H1 (cell line): ENCODE data around the gene MMP11. TPM values are rescaled to one million over a fixed set of nuclear protein-coding genes. Genes with fewer than 3 reads are reported as not detected.

ENCODE experiments used
- CTCF ChIA-PET: fragments of 300-600 bp; sonication (Branson Sonifier 250); formaldehyde crosslinking; loops from one replicate; lab custom pipeline; 2021; ENCODE audit not compliant: partially characterized antibody; lab: Charles Lee
- POLR2A ChIA-PET: fragments of 300-600 bp; sonication (Branson Sonifier 250); formaldehyde crosslinking; loops from one replicate; lab custom pipeline; 2021; ENCODE audit warnings: inconsistent platforms; ENCODE audit not compliant: partially characterized antibody; lab: Charles Lee
- DNase-seq, 2 experiments: peaks; one replicate each; pipeline versions ENCODE4 v3.0.0 to v3.0.0-alpha.2; 2010 to 2022; ENCODE audit warnings: low spot score in 2 of 2, low read depth in 1 of 2, mixed read lengths in 1 of 2
- FAIRE-seq: peaks from 2 replicates; lab custom pipeline; 2011; peaks lifted over from hg19 to GRCh38; lab: Jason Lieb, UNC
- H2AFZ ChIP-seq: 2 replicates; pipeline ENCODE4 v1.8.1; 2012; ENCODE audit warnings: low read length, inconsistent platforms
- H2AK5ac ChIP-seq: 2 replicates; pipeline ENCODE4 v1.6.1; 2013; ENCODE audit warnings: low read depth, low read length
- H2BK120ac ChIP-seq: replicated peaks from 2 replicates; pipeline ENCODE3; 2013; ENCODE audit warnings: low read depth, low read length, inconsistent platforms
- H2BK12ac ChIP-seq: 2 replicates; pipeline ENCODE4 v1.6.1; 2013; ENCODE audit warnings: low read depth, low read length
- H2BK15ac ChIP-seq: 2 replicates; pipeline ENCODE4 v1.6.1; 2013; ENCODE audit warnings: low read length
- H2BK20ac ChIP-seq: 2 replicates; pipeline ENCODE4 v1.6.1; 2013; ENCODE audit warnings: low read length
- H2BK5ac ChIP-seq: 2 replicates; pipeline ENCODE4 v1.6.1; 2013; ENCODE audit warnings: low read depth, low read length
- H3K14ac ChIP-seq: 2 replicates; pipeline ENCODE4 v1.6.1; 2013; ENCODE audit warnings: inconsistent platforms; ENCODE audit not compliant: insufficient read length
- H3K18ac ChIP-seq: 2 replicates; pipeline ENCODE4 v1.6.1; 2013; ENCODE audit warnings: low read length; ENCODE audit errors: extremely low read depth
- H3K23ac ChIP-seq: 2 replicates; pipeline ENCODE4 v1.6.1; 2013; ENCODE audit warnings: inconsistent platforms; ENCODE audit not compliant: insufficient read length
- H3K23me2 ChIP-seq: 2 replicates; pipeline ENCODE4 v1.6.1; 2013; ENCODE audit warnings: low read depth, low read length
- H3K27ac ChIP-seq: 2 replicates; pipeline ENCODE4 v1.6.1; 2011; ENCODE audit warnings: low read depth, low read length, inconsistent platforms
- H3K27me3 ChIP-seq, 4 experiments: replicated peaks in 1 of 4; 1 replicate in 1 of 4; 2 replicates in 3 of 4; pipeline versions ENCODE4 v1.6.1 to v1.8.1; 2011 to 2013; ENCODE audit warnings: low read length in 3 of 4, mild to moderate bottlenecking in 3 of 4, inconsistent platforms in 2 of 4, mixed read lengths in 2 of 4, moderate library complexity in 1 of 4; ENCODE audit not compliant: control insufficient read depth in 3 of 4, insufficient read depth in 3 of 4; ENCODE audit errors: extremely low read depth in 1 of 4
- H3K36me3 ChIP-seq, 4 experiments: 2 replicates each; pipeline versions ENCODE4 v1.6.1 to v1.8.1; 2011 to 2013; ENCODE audit warnings: mild to moderate bottlenecking in 4 of 4, low read length in 3 of 4, moderate library complexity in 2 of 4, control low read depth in 1 of 4, inconsistent platforms in 1 of 4; ENCODE audit not compliant: insufficient read depth in 4 of 4, control insufficient read depth in 2 of 4
- H3K4ac ChIP-seq: replicated peaks from 2 replicates; pipeline ENCODE3; 2013; ENCODE audit warnings: low read length, low read depth, mixed read lengths, inconsistent platforms; ENCODE audit not compliant: insufficient read length
- H3K4me1 ChIP-seq, 4 experiments: replicated peaks in 1 of 4; 1 replicate in 1 of 4; 2 replicates in 3 of 4; pipeline versions ENCODE4 v1.6.1 to v1.8.1; 2011 to 2013; ENCODE audit warnings: low read length in 3 of 4, inconsistent platforms in 2 of 4, mixed read lengths in 1 of 4; ENCODE audit not compliant: insufficient read depth in 4 of 4, control insufficient read depth in 3 of 4
- H3K4me2 ChIP-seq, 2 experiments: 2 replicates each; pipeline versions ENCODE4 v1.6.1 to v1.8.1; 2011 to 2013; ENCODE audit warnings: low read depth in 2 of 2, low read length in 2 of 2, control low read depth in 1 of 2, inconsistent platforms in 1 of 2, mild to moderate bottlenecking in 1 of 2; ENCODE audit not compliant: insufficient read depth in 1 of 2
- H3K4me3 ChIP-seq, 4 experiments: fragments of 200-600, 300-600 bp in 1 of 4; sonication (generic), shearing (Covaris generic), sonication (Bioruptor Twin) in 1 of 4; 2 replicates each; pipeline versions ENCODE4 v1.5.1 to v1.8.1; 2011 to 2016; ENCODE audit warnings: low read length in 4 of 4, low read depth in 3 of 4, control low read depth in 2 of 4, inconsistent platforms in 2 of 4, mild to moderate bottlenecking in 2 of 4, mixed read lengths in 1 of 4, moderate library complexity in 1 of 4; ENCODE audit not compliant: insufficient read depth in 2 of 4; ENCODE audit errors: extremely low read depth in 1 of 4
- H3K56ac ChIP-seq: replicated peaks from 2 replicates; pipeline ENCODE3; 2013; ENCODE audit warnings: low read depth, mild to moderate bottlenecking, mixed read lengths, low read length, inconsistent platforms; ENCODE audit not compliant: insufficient read length
- H3K79me1 ChIP-seq: 2 replicates; pipeline ENCODE4 v1.6.1; 2013; ENCODE audit warnings: low read depth, low read length, control low read depth
- H3K79me2 ChIP-seq, 2 experiments: 2 replicates each; pipeline versions ENCODE4 v1.6.1 to v1.8.1; 2012 to 2013; ENCODE audit warnings: low read length in 2 of 2, mild to moderate bottlenecking in 2 of 2, inconsistent platforms in 1 of 2; ENCODE audit not compliant: insufficient read depth in 2 of 2, control insufficient read depth in 1 of 2
- H3K9ac ChIP-seq, 4 experiments: replicated peaks in 1 of 4; 1 replicate in 1 of 4; 2 replicates in 3 of 4; pipeline versions ENCODE4 v1.6.1 to v1.8.1; 2011 to 2013; ENCODE audit warnings: low read depth in 3 of 4, low read length in 3 of 4, control low read depth in 2 of 4, mild to moderate bottlenecking in 2 of 4, moderate library complexity in 2 of 4, inconsistent platforms in 1 of 4; ENCODE audit errors: extremely low read depth in 1 of 4
- H3K9me3 ChIP-seq, 2 experiments: 2 replicates each; pipeline versions ENCODE4 v1.6.1 to v1.8.1; 2012 to 2013; ENCODE audit warnings: mild to moderate bottlenecking in 2 of 2, moderate library complexity in 2 of 2, control low read depth in 1 of 2, inconsistent platforms in 1 of 2, low read depth in 1 of 2, low read length in 1 of 2, mixed read lengths in 1 of 2; ENCODE audit not compliant: insufficient read depth in 2 of 2
- H4K20me1 ChIP-seq, 2 experiments: replicated peaks in 1 of 2; 2 replicates each; pipeline versions ENCODE3 to v1.8.1; 2011 to 2013; ENCODE audit warnings: inconsistent platforms in 2 of 2, low read length in 2 of 2, mild to moderate bottlenecking in 1 of 2; ENCODE audit not compliant: insufficient read depth in 2 of 2, control insufficient read depth in 1 of 2
- H4K5ac ChIP-seq: 2 replicates; pipeline ENCODE4 v1.6.1; 2013; ENCODE audit warnings: low read length, low read depth, mixed read lengths, inconsistent platforms; ENCODE audit not compliant: insufficient read length
- H4K8ac ChIP-seq: 2 replicates; pipeline ENCODE4 v1.8.0; 2013; ENCODE audit warnings: mild to moderate bottlenecking, moderate library complexity, low read length, inconsistent platforms; ENCODE audit not compliant: insufficient read depth; ENCODE audit errors: extremely low read depth
- H4K91ac ChIP-seq: replicated peaks from 2 replicates; pipeline ENCODE3; 2013; ENCODE audit warnings: low read length, mixed read lengths, inconsistent platforms; ENCODE audit not compliant: insufficient read length
- CEBPB ChIP-seq: IDR thresholded peaks from 2 replicates; pipeline ENCODE4 v1.6.1; 2012; ENCODE audit warnings: low read depth, low read length
- GTF2F1 ChIP-seq: IDR thresholded peaks from 2 replicates; pipeline ENCODE4 v1.6.1; 2012; ENCODE audit warnings: low read depth, low read length, improper control_type of control experiment, borderline replicate concordance
- RNF2 ChIP-seq: fragments of 200-900, 300-1000 bp; sonication (generic); IDR thresholded peaks from 2 replicates; pipeline ENCODE4 v1.7.1; 2016; ENCODE audit warnings: borderline replicate concordance, low read depth, mild to moderate bottlenecking, antibody characterized with exemption, low read length; ENCODE audit not compliant: poor library complexity, severe bottlenecking; ENCODE audit errors: missing control alignments
- WGBS, 2 experiments: shearing (Covaris generic) in 1 of 2; methylation state at CpG; one replicate each; pipeline versions ENCODE4 v1.1.6 to v1.1.7; 2013 to 2015; ENCODE audit warnings: low lambda C conversion rate in 2 of 2, mixed read lengths in 2 of 2, inconsistent platforms in 1 of 2, low coverage in 1 of 2, missing lambda C conversion rate in 1 of 2; ENCODE audit not compliant: insufficient replicate concordance in 2 of 2, insufficient coverage in 1 of 2, insufficient read length in 1 of 2; ENCODE audit errors: extremely low coverage in 1 of 2, missing lambda C conversion rate in 1 of 2; 5-methylcytosine and 5-hydroxymethylcytosine counted together
- polyA plus RNA-seq, 7 experiments: library from polyadenylated mRNA; depleted of rRNA in 3 of 7; stranded (reverse) in 5 of 7; unstranded in 2 of 7; fragments of >200 nt in 5 of 7; fragments of 200-250 nt in 2 of 7; gene quantifications; 1 replicate in 5 of 7; 2 replicates in 1 of 7; 4 replicates in 1 of 7; pipeline versions ENCODE4 v1.2.1 to v1.2.3, GENCODE V29; 2011 to 2013; ENCODE audit warnings: missing spikeins in 2 of 7, mixed read lengths in 2 of 7
- total RNA-seq: library from RNA; stranded (reverse); fragmentation: NEBNext Ultra II Directional; extraction: Animal tissue kit (Norgen Biotek cat#: 25700); gene quantifications from 2 replicates; pipeline ENCODE4 v1.2.1, GENCODE V29; 2021

MMP11 gene
- total and polyA plus RNA-seq, 2 of the 8 experiments (the other 6 are each of a cell fraction or from before 2014, with no cell fraction given), result 10.2 to 18.3 TPM

DNA sequence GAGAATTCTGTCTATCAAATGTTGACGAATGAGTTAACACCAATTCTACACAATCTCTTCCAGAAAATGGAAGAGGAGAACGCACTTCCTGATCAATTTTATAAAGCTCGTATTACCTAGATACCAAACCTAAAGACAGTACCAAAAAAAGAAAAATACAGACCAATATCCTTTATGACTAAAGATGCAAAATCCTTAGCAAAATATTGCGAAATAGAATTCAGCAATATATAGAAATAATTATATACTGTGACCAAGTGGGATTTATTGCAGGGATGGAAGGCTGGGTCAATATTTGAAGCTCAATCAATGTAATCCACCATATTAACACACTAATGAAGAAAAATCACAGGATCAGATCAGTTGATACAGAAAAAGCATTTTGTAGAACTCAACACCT lies 39.7 kb downstream of the MMP11 start:
- no peak overlapping the region for H2BK15ac ChIP-seq
- no peak overlapping the region for H3K9ac ChIP-seq
- H3K14ac ChIP-seq, result no peak overlapping the region
- H3K27me3 ChIP-seq, result no peaks in the 10 kb centered on the region
- H3K23ac ChIP-seq, result no peak overlapping the region
- no peak overlapping the region for H3K27ac ChIP-seq
- no peaks in the 10 kb centered on the region for H3K79me1 ChIP-seq
- no peak overlapping the region for H3K4me2 ChIP-seq
- no peak overlapping the region for H2BK12ac ChIP-seq
- H4K20me1 ChIP-seq, result no peaks in the 10 kb centered on the region
- H2BK5ac ChIP-seq, result no peak overlapping the region
- no peak for DNase-seq
- no peak overlapping the region for H4K8ac ChIP-seq
- 92% methylated on average over 4 of the region's 4 CpGs; no CpG with 5 or more reads in 1 of the 2 experiments for WGBS, 2 experiments
- H2BK120ac ChIP-seq, result no peak overlapping the region
- no peak overlapping the region for H3K4ac ChIP-seq
- H3K4me1 ChIP-seq, result no peaks in the 10 kb centered on the region
- no peak overlapping the region for H2AK5ac ChIP-seq
- H2BK20ac ChIP-seq, result no peak overlapping the region
- H4K5ac ChIP-seq, result no peak overlapping the region
- POLR2A ChIA-PET, result interaction anchor here (0.8 to 2.5 kb wide), 3 partner anchors 9 to 20 kb away, joined by 3 to 8 read pairs (median 3); no protein-coding TSS in a partner anchor
- H3K18ac ChIP-seq, result no peak overlapping the region
- H3K79me2 ChIP-seq, result no peaks in the 10 kb centered on the region
- H3K36me3 ChIP-seq, result peaks cover 5 to 37% (median 20%) of the 10 kb centered on the region in 4 experiments; a peak in 6 of 8 replicates
- TF ChIP-seq GTF2F1 (no peak), RNF2 (no peak), CEBPB (peak; percentile 51; the same call in 1 of the 2 replicates)
- TF ChIP-seq, all 59 proteins: peak for 1
- CTCF ChIA-PET, result interaction anchor here (0.9 to 2.0 kb wide), 3 partner anchors 13 to 76 kb away, joined by 3 to 6 read pairs (median 3); no protein-coding TSS in a partner anchor
- Histone ChIP-seq H2AFZ (no peak overlapping the region), H4K91ac (no peak overlapping the region), H3K56ac (no peak overlapping the region), H3K4me3 (no peak overlapping the region), H3K9me3 (no peaks in the 10 kb centered on the region), H3K23me2 (no peaks in the 10 kb centered on the region)
- no peak for FAIRE-seq
